Measurements from ENCODE around the gene PTEN.
A peak's percentile ranks its signal among the peaks of the same experiment; 100 is the strongest.
"Not testable (repeated sequence)": the region's sequence is repeated elsewhere in the genome, so short reads cannot be mapped to it uniquely, and the experiment has no call there.

PTEN gene

GRCh38 chr10:87846023-87846422 lies 17.4 kb upstream of the PTEN start:
- DNase-seq: no peak

GRCh38 chr10:87846711-87847110 lies 16.7 kb upstream of the PTEN start:
- DNase-seq: not testable (repeated sequence)

- DNase-seq: no peak
Observed at GRCh38 chr10:87847550-87847949, 15.9 kb upstream of the PTEN start.

- no peak for DNase-seq
Observed at GRCh38 chr10:87849001-87849400, 14.4 kb upstream of the PTEN start.

- no peak for DNase-seq
Observed at GRCh38 chr10:87850742-87851205, 12.7 kb upstream of the PTEN start.

GRCh38 chr10:87852089-87852488 lies 11.3 kb upstream of the PTEN start:
- no peak for DNase-seq

- DNase-seq: not testable (repeated sequence)
Observed at GRCh38 chr10:87855247-87855646, 8.2 kb upstream of the PTEN start.

GRCh38 chr10:87855665-87856064 lies 7.8 kb upstream of the PTEN start:
- DNase-seq: not testable (repeated sequence)

GRCh38 chr10:87860156-87860795 lies 3.1 kb upstream of the PTEN start:
- no peak for DNase-seq

- DNase-seq: no peak
Observed at GRCh38 chr10:87860816-87861403, 2.5 kb upstream of the PTEN start.

- DNase-seq: no peak
Observed at GRCh38 chr10:87861566-87861952, 1.9 kb upstream of the PTEN start.

GRCh38 chr10:87861953-87862678 lies 1.3 kb upstream of the PTEN start:
- peak; percentile 82 for DNase-seq

- no peak for DNase-seq
Observed at GRCh38 chr10:87862679-87863052, 759 bp upstream of the PTEN start.

- not testable (repeated sequence) for DNase-seq
Observed at GRCh38 chr10:87863951-87864495, 598 bp downstream of the PTEN start.

- DNase-seq: no peak
Observed at GRCh38 chr10:87864496-87865059, 1.2 kb downstream of the PTEN start.

GRCh38 chr10:87865241-87865881 lies 1.9 kb downstream of the PTEN start:
- no peak for DNase-seq

- DNase-seq: no peak
Observed at GRCh38 chr10:87866412-87866974, 3.1 kb downstream of the PTEN start.

GRCh38 chr10:87867453-87867852 lies 4.0 kb downstream of the PTEN start:
- no peak for DNase-seq

GRCh38 chr10:87868277-87868676 lies 4.9 kb downstream of the PTEN start:
- no peak for DNase-seq

GRCh38 chr10:87869139-87869538 lies 5.7 kb downstream of the PTEN start:
- DNase-seq: not testable (repeated sequence)

- no peak for DNase-seq
Observed at GRCh38 chr10:87869773-87870551, 6.5 kb downstream of the PTEN start.

- no peak for DNase-seq
Observed at GRCh38 chr10:87872828-87873227, 9.4 kb downstream of the PTEN start.
